Activated CD8-positive, alpha-beta memory T cell treated with anti-CD3 and anti-CD28 coated beads for 24 hours (primary cell): ENCODE results near the gene LGALS1.
"Not testable (repeated sequence)": the region's sequence is repeated elsewhere in the genome, so short reads cannot be mapped to it uniquely, and the experiment has no call there.

Experiments
- DNase-seq: peaks from one replicate; pipeline ENCODE4 v3.0.0-alpha.2; 2020

The LGALS1 gene

GRCh38 chr22:37639771-37640590 is 35.5 kb upstream of the LGALS1 start:
- DNase-seq: no peak

DNA sequence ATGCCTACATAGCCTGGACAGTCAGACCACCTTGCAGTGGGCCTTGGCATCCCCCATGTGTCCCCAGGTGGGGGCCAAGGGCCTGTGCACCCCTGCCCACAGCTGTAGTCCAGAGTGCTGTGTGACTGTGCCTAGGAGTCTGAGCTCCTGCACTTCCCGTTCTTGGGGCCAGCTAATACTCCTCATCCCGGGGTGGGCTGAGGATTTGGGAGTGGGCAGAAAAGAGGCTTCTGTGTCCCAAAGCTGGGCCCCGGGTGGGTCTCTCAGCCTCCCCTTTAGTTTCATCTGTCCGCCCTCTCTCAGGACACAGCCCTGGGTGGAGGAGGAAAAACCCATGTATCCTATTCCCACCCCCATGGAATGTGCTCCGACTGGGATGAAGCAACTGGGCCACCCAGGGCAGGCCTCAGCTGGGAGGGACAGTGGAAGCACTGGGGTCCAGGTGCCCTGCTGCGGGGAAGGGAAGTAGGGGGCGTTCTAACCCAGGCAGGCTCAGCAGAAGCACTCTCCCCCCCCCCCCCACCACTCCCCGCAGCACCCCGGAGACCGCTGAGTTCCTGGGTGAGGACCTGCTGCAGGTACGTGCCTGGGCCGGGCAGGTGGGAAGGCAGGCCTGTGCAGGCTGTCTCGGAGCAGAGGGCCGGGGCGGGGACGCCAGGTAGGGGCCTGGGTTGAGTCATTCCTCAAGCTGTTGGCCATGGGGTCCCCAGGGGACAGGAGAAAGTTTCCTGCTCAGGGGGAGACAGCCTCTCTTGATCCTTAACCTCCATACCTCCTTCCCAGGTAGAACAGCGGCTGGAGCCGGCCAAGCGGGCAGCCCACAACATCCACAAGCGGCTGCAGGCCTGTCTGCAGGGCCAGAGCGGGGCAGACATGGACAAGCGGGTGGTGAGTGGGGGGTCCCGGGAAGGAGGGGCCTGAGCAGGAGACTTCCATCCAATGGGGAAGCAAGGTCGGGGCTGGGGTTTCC is 34.6 kb upstream of the LGALS1 start:
- DNase-seq: no peak

- no peak for DNase-seq
Observed at GRCh38 chr22:37641561-37641949, 33.9 kb upstream of the LGALS1 start.

DNA sequence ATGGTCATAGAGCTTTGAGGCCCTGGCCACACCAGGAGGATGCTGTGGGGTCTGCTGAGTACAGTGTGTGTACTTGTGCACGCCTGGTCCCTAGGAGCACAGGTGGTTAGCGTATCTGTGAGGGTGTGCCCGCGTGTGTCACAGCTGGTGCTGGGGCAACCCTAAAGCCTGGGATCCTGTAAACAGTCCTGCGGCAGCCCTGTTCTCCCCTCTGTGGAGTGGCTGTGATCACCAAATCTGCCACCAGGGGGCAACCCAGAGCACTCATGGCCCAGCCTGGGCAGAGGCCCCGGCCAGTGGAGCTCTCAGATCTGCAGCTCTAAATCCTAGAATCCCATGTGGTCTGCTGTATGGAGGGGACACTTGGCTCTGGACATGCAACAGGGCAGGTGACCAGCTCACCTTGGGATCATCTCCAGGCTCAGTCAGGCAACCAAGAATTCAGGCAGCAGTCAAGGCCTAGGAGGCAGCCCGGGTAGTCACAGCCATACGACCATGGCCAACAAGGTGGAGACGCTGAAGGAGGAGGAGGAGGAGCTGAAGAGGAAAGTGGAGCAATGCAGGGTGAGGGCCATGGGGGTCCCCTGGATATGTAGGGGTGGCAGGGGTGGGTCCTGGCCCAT is 32.1 kb upstream of the LGALS1 start:
- DNase-seq: peak; percentile 98

- DNase-seq: no peak
Observed at GRCh38 chr22:37647317-37647716, 28.1 kb upstream of the LGALS1 start.

GRCh38 chr22:37647928-37648327 is 27.5 kb upstream of the LGALS1 start:
- no peak for DNase-seq

DNA sequence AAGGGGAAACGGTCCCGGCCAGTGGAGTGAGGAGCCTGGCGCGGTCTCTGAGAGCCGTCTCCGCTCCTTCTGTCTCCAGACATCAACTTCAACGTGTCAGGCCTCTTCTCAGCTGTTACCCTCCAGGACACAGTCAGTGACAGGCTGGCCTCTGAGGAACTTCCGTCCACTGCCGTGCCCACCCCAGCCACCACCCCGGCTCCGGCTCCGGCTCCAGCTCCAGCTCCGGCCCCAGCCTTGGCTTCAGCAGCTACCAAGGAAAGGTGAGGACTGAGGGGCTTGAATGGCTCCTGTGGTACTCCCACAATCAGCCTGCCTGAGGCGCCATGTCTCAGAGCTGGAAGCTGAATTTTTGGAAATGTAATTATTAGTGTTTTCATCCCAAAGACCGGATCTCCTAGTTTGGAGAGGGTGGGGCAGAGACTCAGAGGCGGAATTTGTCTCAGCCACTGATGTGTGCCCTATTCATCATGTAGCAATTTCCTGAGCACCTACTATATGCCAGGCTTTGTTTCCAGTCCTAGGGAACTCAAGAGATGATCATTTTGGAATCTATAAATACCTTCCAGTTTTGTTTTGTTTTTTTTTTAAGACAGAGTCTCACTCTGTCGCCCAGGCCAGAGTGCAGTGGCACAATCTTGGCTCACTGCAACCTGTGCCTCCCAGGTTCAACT is 24.8 kb upstream of the LGALS1 start:
- DNase-seq: no peak

DNA sequence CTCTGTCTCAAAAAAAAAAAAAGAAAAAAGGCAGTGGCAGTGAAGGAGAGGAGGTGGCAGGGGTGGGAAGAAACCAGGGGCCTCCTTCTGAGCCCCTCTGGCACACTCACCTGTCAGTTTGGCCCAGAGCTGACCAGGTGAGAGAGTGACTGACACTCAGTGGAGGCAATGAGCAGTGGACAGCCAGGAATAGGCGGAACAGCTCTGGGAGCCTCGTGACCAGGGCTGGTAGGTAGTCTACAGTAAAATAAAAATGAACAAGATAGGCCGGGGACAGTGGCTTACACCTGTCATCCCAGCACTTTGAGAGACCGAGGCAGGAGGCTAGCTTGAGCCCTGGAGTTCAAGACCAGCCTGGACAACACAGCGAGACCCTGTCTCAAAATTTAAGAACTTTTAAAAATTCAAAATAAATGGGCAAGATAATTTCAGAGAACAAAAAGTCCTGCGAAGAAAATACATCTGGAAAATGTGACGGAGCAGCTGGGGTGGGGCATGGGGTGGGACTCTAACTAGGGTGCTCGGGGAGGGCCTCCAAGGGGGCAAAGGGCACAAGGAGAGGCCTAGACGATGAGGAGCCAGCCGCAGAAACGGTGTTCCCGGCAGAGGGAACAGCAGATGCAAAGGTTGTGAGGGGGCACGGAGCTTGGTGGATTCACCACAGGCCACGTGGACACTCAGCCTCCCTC is 20.7 kb upstream of the LGALS1 start:
- DNase-seq: no peak

- no peak for DNase-seq
Observed at GRCh38 chr22:37655252-37655563, 20.2 kb upstream of the LGALS1 start.

DNA sequence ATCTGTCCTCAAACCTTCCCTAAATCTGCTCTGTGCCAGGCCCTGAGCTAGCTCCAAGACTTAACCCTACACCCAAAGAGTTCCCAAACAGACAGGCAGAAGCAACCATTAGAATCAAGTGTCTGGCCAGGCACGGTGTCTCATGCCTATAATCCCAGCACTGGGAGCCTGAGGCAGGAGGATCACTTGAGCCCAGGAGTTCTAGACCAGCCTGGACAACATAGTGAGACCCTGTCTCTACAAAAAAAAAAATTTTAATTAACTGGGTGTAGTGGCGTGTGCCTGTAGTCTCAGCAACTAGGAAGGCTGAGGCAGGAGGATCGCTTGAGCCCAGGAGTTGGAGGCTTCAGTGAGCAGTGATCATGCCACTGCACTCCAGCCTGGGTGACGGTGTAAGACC is 18.9 kb upstream of the LGALS1 start:
- not testable (repeated sequence) for DNase-seq

GRCh38 chr22:37657590-37658132 is 17.8 kb upstream of the LGALS1 start:
- no peak for DNase-seq

GRCh38 chr22:37658133-37659065 is 17.0 kb upstream of the LGALS1 start, which contains the start of gene PDXP:
Gene PDXP, plus strand, starts transcription at chr22:37658723. Its CDS starts 60 bp downstream, at chr22:37658783.
- DNase-seq: peak; percentile 99

GRCh38 chr22:37659066-37659896 is 16.2 kb upstream of the LGALS1 start:
- peak; percentile 70 for DNase-seq

GRCh38 chr22:37659897-37660708 is 15.3 kb upstream of the LGALS1 start:
- no peak for DNase-seq

GRCh38 chr22:37660709-37661045 is 14.8 kb upstream of the LGALS1 start:
- DNase-seq: no peak

GRCh38 chr22:37661160-37661924 is 14.1 kb upstream of the LGALS1 start:
- no peak for DNase-seq

DNA sequence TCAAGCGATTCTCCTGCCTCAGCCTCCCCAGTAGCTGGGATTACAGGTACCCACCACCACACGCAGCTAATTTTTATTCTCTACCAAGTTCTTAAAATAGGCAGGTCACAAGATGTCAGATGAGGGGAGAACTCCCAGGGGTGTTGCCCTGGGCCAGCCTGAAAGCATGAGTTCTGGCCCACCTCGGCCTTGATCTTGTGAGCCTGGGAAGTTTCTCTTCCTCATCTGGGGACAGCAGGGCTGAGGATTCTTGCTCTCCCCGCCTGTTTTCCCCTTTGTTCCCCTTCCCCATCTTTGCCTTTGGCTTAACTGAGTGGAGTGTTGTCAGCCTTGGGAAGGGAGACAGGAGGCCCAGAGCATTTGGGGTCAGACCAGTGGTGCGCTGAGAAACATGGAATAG is 13.4 kb upstream of the LGALS1 start:
- no peak for DNase-seq

DNA sequence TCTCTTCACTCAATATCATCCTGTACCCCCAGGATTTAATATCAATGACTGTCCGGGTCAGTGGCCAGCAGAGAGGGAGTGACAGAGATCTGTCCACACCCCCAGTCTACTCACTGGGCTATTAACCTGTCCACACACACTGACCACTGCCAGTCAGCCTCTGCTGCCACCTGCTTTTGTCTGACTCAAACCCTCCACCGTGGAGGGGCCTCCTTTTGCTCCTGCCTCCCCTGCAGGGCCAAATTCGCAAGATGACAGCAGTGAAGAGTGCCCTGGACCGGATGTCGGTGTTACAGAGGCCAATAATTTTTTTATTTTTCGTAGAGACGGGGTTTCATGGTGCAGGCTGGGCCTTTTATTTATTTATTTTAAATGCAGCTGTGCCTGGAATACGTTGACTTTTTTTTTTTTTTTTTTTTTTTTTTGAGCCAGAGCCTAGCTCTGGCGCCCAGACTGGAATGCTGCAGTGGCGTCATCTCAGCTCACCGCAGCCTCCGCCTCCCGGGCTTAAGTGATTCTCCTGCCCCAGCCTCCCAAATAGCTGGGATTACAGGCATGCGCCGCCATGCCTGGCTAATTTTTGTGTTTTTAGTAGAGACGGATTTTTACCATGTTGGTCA is 11.8 kb upstream of the LGALS1 start:
- DNase-seq: no peak
